HepG2 (cell line): ENCODE data around the gene PNKP. TPM values are rescaled to one million over a fixed set of nuclear protein-coding genes. Genes with fewer than 3 reads are reported as not detected.

Source experiments
- IRF9 ChIP-seq: sonication (generic); formaldehyde crosslinking; IDR thresholded peaks from 2 replicates; pipeline ENCODE4 v1.8.0; 2022; ENCODE audit warnings: missing genetic modification reagents, mild to moderate bottlenecking, borderline replicate concordance
- MAX ChIP-seq: IDR thresholded peaks from 2 replicates; pipeline ENCODE4 v1.6.1; 2012; ENCODE audit warnings: inconsistent platforms
- NFAT5 ChIP-seq: sonication (generic); formaldehyde crosslinking; IDR thresholded peaks from 2 replicates; pipeline ENCODE4 v1.4.0; 2020; ENCODE audit warnings: missing genetic modification reagents
- PREB ChIP-seq: sonication (generic); formaldehyde crosslinking; IDR thresholded peaks from 2 replicates; pipeline ENCODE4 v1.4.0; 2020; ENCODE audit warnings: missing genetic modification reagents
- RFXAP ChIP-seq: sonication (generic); formaldehyde crosslinking; IDR thresholded peaks from 2 replicates; pipeline ENCODE4 v1.4.0; 2020; ENCODE audit warnings: missing genetic modification reagents, borderline replicate concordance
- SALL1 ChIP-seq: sonication (generic); formaldehyde crosslinking; IDR thresholded peaks from 2 replicates; pipeline ENCODE4 v1.8.0; 2022; ENCODE audit warnings: mild to moderate bottlenecking, missing genetic modification reagents
- SETDB1 ChIP-seq: sonication (generic); formaldehyde crosslinking; IDR thresholded peaks from 2 replicates; pipeline ENCODE4 v1.5.1; 2020; ENCODE audit warnings: missing genetic modification reagents, mild to moderate bottlenecking, borderline replicate concordance
- SRSF1 ChIP-seq: fragments of 200-400 bp; formaldehyde crosslinking; optimal IDR thresholded peaks from 2 replicates; pipeline ENCODE3; 2017; ENCODE audit warnings: mild to moderate bottlenecking, low read depth, low read length, moderate library complexity
- SUZ12 ChIP-seq: fragments of 150-350 bp; IDR thresholded peaks from 2 replicates; pipeline ENCODE4 v1.6.1; 2014; ENCODE audit warnings: low read depth, low read length
- ZBTB4 ChIP-seq: sonication (generic); formaldehyde crosslinking; IDR thresholded peaks from 2 replicates; pipeline ENCODE4 v1.4.0; 2020; ENCODE audit warnings: missing genetic modification reagents, mild to moderate bottlenecking, borderline replicate concordance
- ZBTB44 ChIP-seq: sonication (generic); formaldehyde crosslinking; IDR thresholded peaks from 2 replicates; pipeline ENCODE4 v1.4.0; 2020; ENCODE audit warnings: missing genetic modification reagents
- ZBTB7B ChIP-seq: sonication (generic); formaldehyde crosslinking; IDR thresholded peaks from 2 replicates; pipeline ENCODE4 v1.4.0; 2020; ENCODE audit warnings: missing genetic modification reagents
- ZMAT3 ChIP-seq: sonication (generic); formaldehyde crosslinking; conservative IDR thresholded peaks from 2 replicates; pipeline ENCODE4 v1.7.0; 2021; ENCODE audit warnings: missing genetic modification reagents
- ZNF761 ChIP-seq: sonication (generic); formaldehyde crosslinking; conservative IDR thresholded peaks from 2 replicates; pipeline ENCODE4 v1.4.0; 2020; ENCODE audit warnings: mild to moderate bottlenecking, missing genetic modification reagents
- ZNF781 ChIP-seq: sonication (generic); formaldehyde crosslinking; IDR thresholded peaks from 2 replicates; pipeline ENCODE4 v1.5.1; 2020; ENCODE audit warnings: borderline replicate concordance, mild to moderate bottlenecking, missing genetic modification reagents; ENCODE audit errors: not compliant biosample characterization
- polyA plus RNA-seq, 8 experiments: library from polyadenylated mRNA; depleted of rRNA in 3 of 8; stranded (reverse) in 7 of 8; unstranded in 1 of 8; fragments of >200 nt; fragmentation: Illumina TruSeq in 4 of 8; extraction: Trizol in 4 of 8; gene quantifications; 2 replicates each; pipeline versions ENCODE4 v1.2.1 to v1.2.3, GENCODE V29; 2011 to 2016; ENCODE audit warnings: low read depth in 4 of 8, missing spikeins in 1 of 8, mixed read lengths in 1 of 8; ENCODE audit not compliant: insufficient read depth in 1 of 8
- total RNA-seq, 5 experiments: library from RNA; depleted of rRNA; stranded (reverse); fragments of >200 nt; fragmentation: Illumina TruSeq; extraction: Trizol; gene quantifications; 2 replicates each; pipeline ENCODE4 v1.2.3, GENCODE V29; 2016; ENCODE audit warnings: low read depth in 1 of 5

PNKP gene
- total and polyA plus RNA-seq, 2 of the 13 experiments (the other 11 are each of a cell fraction or from before 2014, with no cell fraction given): 12.7 to 27.1 TPM

GRCh38 chr19:49851456-49852259 is 15.7 kb downstream of the PNKP start (continued):
- TF ChIP-seq ZBTB4 (CRISPR knock-in tag): no peak
- TF ChIP-seq NFAT5: 0 out of 2 replicates have a peak, but pooled peaks have one; percentile 31
- TF ChIP-seq SRSF1: peak; percentile 38
- no peak for TF ChIP-seq PREB (CRISPR knock-in tag)
- no peak for TF ChIP-seq ZBTB7B (CRISPR knock-in tag)
- TF ChIP-seq ZMAT3 (CRISPR knock-in tag): no peak
- no peak for TF ChIP-seq SUZ12
- TF ChIP-seq SALL1 (CRISPR knock-in tag): no peak
- peak; percentile 40 for TF ChIP-seq MAX
- no peak for TF ChIP-seq ZNF761 (CRISPR knock-in tag)
- no peak for TF ChIP-seq ZNF781 (CRISPR knock-in tag)
- TF ChIP-seq IRF9 (CRISPR knock-in tag): 0 out of 2 replicates have a peak, but pooled peaks have one; percentile 40
- no peak for TF ChIP-seq RFXAP (CRISPR knock-in tag)
- TF ChIP-seq ZBTB44: no peak
- no peak for TF ChIP-seq SETDB1 (CRISPR knock-in tag)
